GM15510 (cell line): ENCODE measurements around the gene ICAM4.

Source experiments
- POLR2A ChIP-seq: IDR thresholded peaks from 3 replicates; pipeline ENCODE4 v1.6.1; 2011; ENCODE audit warnings: borderline replicate concordance; ENCODE audit not compliant: insufficient read length; ENCODE audit errors: extremely low read depth

ICAM4 gene

GRCh38 chr19:10283301-10284064 lies 3.3 kb upstream of the ICAM4 start:
- no peak for TF ChIP-seq POLR2A

- no peak for TF ChIP-seq POLR2A
These were observed 2.4 kb upstream of the ICAM4 start for GRCh38 chr19:10284065-10284959.

- no peak for TF ChIP-seq POLR2A
These were observed 1.8 kb upstream of the ICAM4 start for GRCh38 chr19:10284960-10285278.

GRCh38 chr19:10285393-10285792 lies 1.4 kb upstream of the ICAM4 start:
- TF ChIP-seq POLR2A, result no peak

- TF ChIP-seq POLR2A, result no peak
These were observed 2.0 kb downstream of the ICAM4 start for GRCh38 chr19:10288662-10289166.

GRCh38 chr19:10289167-10289835 lies 2.5 kb downstream of the ICAM4 start:
- peak; percentile 37 for TF ChIP-seq POLR2A

- no peak for TF ChIP-seq POLR2A
These were observed 3.1 kb downstream of the ICAM4 start, which contains the start of gene ICAM5 for GRCh38 chr19:10289836-10290356. Gene ICAM5, plus strand, starts transcription at chr19:10289952. Its CDS starts 92 bp downstream, at chr19:10290044.

- no peak for TF ChIP-seq POLR2A
These were observed 3.7 kb downstream of the ICAM4 start for GRCh38 chr19:10290357-10290875.

- no peak for TF ChIP-seq POLR2A
These were observed 4.3 kb downstream of the ICAM4 start for GRCh38 chr19:10290876-10291553.

- no peak for TF ChIP-seq POLR2A
These were observed 4.9 kb downstream of the ICAM4 start for GRCh38 chr19:10291554-10292205.

GRCh38 chr19:10292206-10292788 lies 5.5 kb downstream of the ICAM4 start:
- TF ChIP-seq POLR2A, result no peak

- TF ChIP-seq POLR2A, result no peak
These were observed 6.3 kb downstream of the ICAM4 start for GRCh38 chr19:10292789-10293636.
